ENCODE data around the gene USP49. TPM values are rescaled to one million over a fixed set of nuclear protein-coding genes. Genes with fewer than 3 reads are reported as not detected.

USP49 gene
- total RNA-seq, 1 experiment from 2014 or later, result 10.5 TPM

DNA sequence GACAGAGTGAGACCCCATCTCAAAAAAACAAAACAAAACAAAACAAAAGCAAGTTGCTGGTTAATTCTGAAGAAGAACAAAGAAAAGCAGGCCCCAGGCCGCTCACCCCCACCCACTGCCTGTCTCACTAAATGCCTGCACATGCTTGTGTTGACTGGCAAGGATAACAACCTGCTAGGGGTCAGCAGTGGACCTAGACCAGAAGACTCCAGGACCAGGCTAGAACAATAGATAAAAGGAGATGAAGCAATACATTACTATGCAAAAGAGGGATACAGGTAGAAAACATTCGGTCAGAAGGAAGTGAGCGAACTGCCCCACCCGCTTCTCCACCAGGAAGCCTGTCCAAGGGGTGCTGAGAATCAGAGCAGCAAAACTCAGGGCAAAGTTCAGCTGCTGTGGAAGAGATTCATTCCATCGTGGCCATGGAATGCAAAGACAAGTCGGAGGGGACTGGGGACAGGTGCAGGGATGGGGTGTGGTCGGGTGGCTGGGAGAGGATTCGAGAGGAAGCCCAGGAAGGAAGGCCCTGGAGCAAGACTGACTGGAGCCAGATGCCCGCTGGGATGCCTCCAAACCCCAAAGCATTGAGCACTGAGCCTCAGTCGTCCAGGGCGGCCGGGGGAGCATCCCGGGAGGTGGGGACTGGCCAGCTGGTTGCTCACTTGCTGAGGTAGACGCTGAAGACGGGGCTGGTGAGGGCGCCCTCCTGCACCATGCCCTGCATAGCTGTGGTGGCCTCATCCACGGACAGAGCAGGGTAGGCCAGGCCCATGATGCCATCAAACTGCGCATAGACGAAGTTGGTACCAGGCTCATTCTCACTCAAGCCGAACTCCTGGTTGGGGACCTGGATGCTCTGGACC, 153.3 kb downstream of the USP49 start:
- intact Hi-C loops (cut with micrococcal nuclease; ENCODE audit: unreplicated experiment), result no loop called here

GRCh38 chr6:41740366-41741162, 154.6 kb downstream of the USP49 start:
- POLR2A ChIA-PET (ENCODE audit: low non-redundant PET), result no interaction called here
- Histone ChIP-seq H3K27ac (ENCODE audit: low read depth, low read length, poor library complexity, severe bottlenecking) (no peak overlapping the region), H3K27me3 (replicated peaks; ENCODE audit: insufficient read depth, low read depth, low read length, poor library complexity) (no peaks in the 10 kb centered on the region), H3K4me3 (ENCODE audit: low read depth, low read length, poor library complexity, severe bottlenecking) (no peak overlapping the region), H3K4me1 (ENCODE audit: insufficient read depth, low read length, poor library complexity, severe bottlenecking) (peaks cover 8% of the 10 kb centered on the region), H3K9me3 (ENCODE audit: low read depth, low read length, poor library complexity, severe bottlenecking) (no peaks in the 10 kb centered on the region), H3K36me3 (ENCODE audit: insufficient read depth, low read length, poor library complexity, severe bottlenecking) (no peaks in the 10 kb centered on the region)
- CTCF ChIA-PET, result no interaction called here
- TF ChIP-seq EZH2 (IDR thresholded peaks at IDR 0.05; ENCODE audit: borderline replicate concordance, low read depth, low read length, poor library complexity, severe bottlenecking), result no peak
- no peak for TF ChIP-seq CTCF (conservative IDR thresholded peaks at IDR 0.05; ENCODE audit: low read depth, low read length)
- BruUV-seq (replicated peaks), result no TSS peak
- intact Hi-C loops (cut with micrococcal nuclease; ENCODE audit: unreplicated experiment), result no loop called here
- DNase-seq (ENCODE audit: low spot score), result no peak

More for the DNA sequence above, 153.3 kb downstream of the USP49 start:
- H3K27me3 ChIP-seq (replicated peaks; ENCODE audit: insufficient read depth, low read depth, low read length, poor library complexity), result no peaks in the 10 kb centered on the region
- no peak overlapping the region for H3K4me3 ChIP-seq (ENCODE audit: low read depth, low read length, poor library complexity, severe bottlenecking)
- H3K4me1 ChIP-seq (ENCODE audit: insufficient read depth, low read length, poor library complexity, severe bottlenecking), result no peaks in the 10 kb centered on the region
- H3K9me3 ChIP-seq (ENCODE audit: low read depth, low read length, poor library complexity, severe bottlenecking), result no peaks in the 10 kb centered on the region
- no peaks in the 10 kb centered on the region for H3K36me3 ChIP-seq (ENCODE audit: insufficient read depth, low read length, poor library complexity, severe bottlenecking)
- TF ChIP-seq CTCF (conservative IDR thresholded peaks at IDR 0.05; ENCODE audit: low read depth, low read length) (no peak), EZH2 (IDR thresholded peaks at IDR 0.05; ENCODE audit: borderline replicate concordance, low read depth, low read length, poor library complexity, severe bottlenecking) (no peak)
- DNase-seq (ENCODE audit: low spot score), result no peak
- CTCF ChIA-PET, result no interaction called here
- no TSS peak for BruUV-seq (replicated peaks)
- no peak overlapping the region for H3K27ac ChIP-seq (ENCODE audit: low read depth, low read length, poor library complexity, severe bottlenecking)
- POLR2A ChIA-PET (ENCODE audit: low non-redundant PET), result no interaction called here

Other genes with a start within 250 kb of the USP49 start
- gene TFEB, start 159.8 kb downstream of the USP49 start, total RNA-seq (2021), result 1.8 and 2.8 TPM in 2 replicates
- gene PGC, start 148.0 kb downstream of the USP49 start, total RNA-seq (2021), result not detected in 2 replicates
- gene FRS3, start 115.5 kb downstream of the USP49 start, total RNA-seq (2021), result 3.0 and 5.5 TPM in 2 replicates
- gene PRICKLE4, start 114.6 kb downstream of the USP49 start, total RNA-seq (2021), result 1.9 TPM in 1 of 2 replicates, not detected in the other
- gene TOMM6, start 107.7 kb downstream of the USP49 start, total RNA-seq (2021), result 197 and 206 TPM in 2 replicates
- gene MED20, start 25.8 kb upstream of the USP49 start, total RNA-seq (2021), result 31.8 and 39.0 TPM in 2 replicates
- gene BYSL, start 26.1 kb upstream of the USP49 start, total RNA-seq (2021), result 76.5 and 89.7 TPM in 2 replicates
- 31.9 and 39.9 TPM in 2 replicates for gene CCND3, start 46.4 kb upstream of the USP49 start, total RNA-seq (2021)
- 22.5 and 26.0 TPM in 2 replicates for gene TAF8, start 155.1 kb upstream of the USP49 start, total RNA-seq (2021)
- gene C6orf132, start 247.2 kb upstream of the USP49 start, total RNA-seq (2021), result 0.04 and 0.15 TPM in 2 replicates

Measured in A673 (cell line).